CD4-positive, alpha-beta T cell (primary cell): ENCODE measurements around the gene NTRK1. TPM values are rescaled to one million over a fixed set of nuclear protein-coding genes. Genes with fewer than 3 reads are reported as not detected.

Experiments used
- ATAC-seq: fragments of 200-7000 bp; cut with Tn5 transposase; one replicate; pipeline ENCODE4 v1.10.0; 2022; ENCODE audit warnings: mild to moderate bottlenecking; ENCODE audit not compliant: poor library complexity
- CTCF ChIA-PET: fragments of 350-600 bp; sonication (Branson Sonifier 250); formaldehyde crosslinking; loops from one replicate; lab custom pipeline; 2021; ENCODE audit warnings: antibody characterized with exemption, inconsistent platforms; lab: Charles Lee
- POLR2A ChIA-PET: fragments of 350-600 bp; sonication (Branson Sonifier 250); formaldehyde crosslinking; loops from one replicate; lab custom pipeline; 2021; ENCODE audit warnings: antibody characterized with exemption, inconsistent platforms; lab: Charles Lee
- DNase-seq, 14 experiments: peaks; one replicate each; pipeline ENCODE4 v3.0.0-alpha.2; 2013 to 2020; ENCODE audit warnings: mixed read lengths in 2 of 14
- H3K27ac ChIP-seq, 2 donors: one replicate each; pipeline versions ENCODE4 v1.5.1 to v1.7.0; 2013; ENCODE audit warnings: low read length in 2 of 2, low read depth in 1 of 2, mild to moderate bottlenecking in 1 of 2
- H3K27me3 ChIP-seq, 2 experiments: 1 replicate in 1 of 2; 2 replicates in 1 of 2; pipeline versions ENCODE4 v1.6.1 to v1.7.0; 2013; ENCODE audit warnings: low read length in 2 of 2, control low read depth in 1 of 2, mild to moderate bottlenecking in 1 of 2, moderate library complexity in 1 of 2; ENCODE audit not compliant: insufficient read depth in 2 of 2, control insufficient read depth in 1 of 2
- H3K36me3 ChIP-seq: one replicate; pipeline ENCODE4 v1.6.1; 2013; ENCODE audit warnings: low read length, control low read depth; ENCODE audit not compliant: insufficient read depth
- H3K4me1 ChIP-seq: one replicate; pipeline ENCODE4 v1.6.1; 2013; ENCODE audit warnings: low read length, control low read depth; ENCODE audit not compliant: insufficient read depth
- H3K4me3 ChIP-seq: one replicate; pipeline ENCODE4 v1.5.1; 2013; ENCODE audit warnings: mild to moderate bottlenecking, low read length, moderate library complexity
- H3K9me3 ChIP-seq, 2 experiments: 1 replicate in 1 of 2; 2 replicates in 1 of 2; pipeline versions ENCODE4 v1.6.1 to v1.7.0; 2013; ENCODE audit warnings: low read length in 2 of 2, mild to moderate bottlenecking in 2 of 2, control low read depth in 1 of 2, moderate library complexity in 1 of 2; ENCODE audit not compliant: control insufficient read depth in 1 of 2, insufficient read depth in 1 of 2
- H3K27ac Mint-ChIP-seq: one replicate; pipeline ENCODE4 v1.8.0; 2020; ENCODE audit warnings: mixed read lengths
- H3K27me3 Mint-ChIP-seq: one replicate; pipeline ENCODE4 v1.8.0; 2021; ENCODE audit warnings: mixed read lengths
- H3K36me3 Mint-ChIP-seq: one replicate; pipeline ENCODE4 v1.8.0; 2021; ENCODE audit warnings: low read depth, mixed read lengths
- H3K4me1 Mint-ChIP-seq: one replicate; pipeline ENCODE4 v1.8.0; 2021; ENCODE audit warnings: low read depth, mixed read lengths
- H3K4me3 Mint-ChIP-seq: one replicate; pipeline ENCODE4 v1.8.0; 2020; ENCODE audit warnings: mild to moderate bottlenecking, mixed read lengths
- H3K9me3 Mint-ChIP-seq: one replicate; pipeline ENCODE4 v1.8.0; 2020; ENCODE audit warnings: mixed read lengths
- intact Hi-C, 2 experiments: fragments of 100-400 bp; cut with DNase I in 1 of 2; cut with micrococcal nuclease in 1 of 2; formaldehyde crosslinking; loops; one replicate each; pipeline versions ENCODE4 v1.15.1 to v1.9.0; 2023 to 2025; cut with DNase I, micrococcal nuclease
- total RNA-seq, 174 experiments: library from RNA in 2 of 174; stranded (reverse) in 2 of 174; gene quantifications; one replicate each; pipeline ENCODE4 v1.2.3 and lab custom pipeline; 2021 to 2026
- TF ChIP-seq, protein P1 (sequence below): fragments of 200-600 bp; IDR thresholded peaks from one replicate; pipeline ENCODE4 v1.8.0; 2022; ENCODE audit warnings: antibody characterized with exemption, mild to moderate bottlenecking

Gene NTRK1
- total RNA-seq, 2 experiments from 2014 or later: 0.42 to 0.52 TPM

DNA sequence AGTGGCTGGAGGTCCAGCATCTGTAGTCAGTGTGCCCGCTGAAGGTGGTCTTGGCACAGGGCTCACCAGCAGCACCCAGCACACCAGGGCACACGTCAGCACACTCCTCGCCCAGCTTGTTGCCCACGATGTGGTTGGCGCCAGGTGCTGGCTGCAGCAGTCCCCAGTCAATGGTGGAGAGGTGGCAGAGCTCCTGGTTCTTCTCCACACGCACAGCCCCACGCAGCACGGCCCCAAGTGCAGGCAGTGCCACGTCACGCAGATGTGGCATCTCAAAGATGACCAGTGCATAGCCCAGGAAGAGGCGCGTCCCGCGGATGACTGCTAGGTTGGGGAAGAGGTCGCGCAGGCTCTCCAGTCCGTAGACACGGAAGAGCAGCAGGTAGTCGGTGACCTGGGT, 6.9 kb upstream of the NTRK1 start:
- H3K27me3 ChIP-seq: peaks cover 8 to 10% of the 10 kb centered on the region in 2 experiments
- peaks cover 0 to 4% of the 10 kb centered on the region in 2 experiments for H3K9me3 ChIP-seq
- no peak overlapping the region for H3K4me3 ChIP-seq
- Mint-ChIP-seq H3K4me3 (no peak overlapping the region), H3K27me3 (peaks cover 21% of the 10 kb centered on the region), H3K4me1 (peaks cover 13% of the 10 kb centered on the region), H3K27ac (no peak overlapping the region), H3K9me3 (no peaks in the 10 kb centered on the region), H3K36me3 (no peaks in the 10 kb centered on the region)
- H3K4me1 ChIP-seq: peaks cover 6% of the 10 kb centered on the region
- CTCF ChIA-PET: no interaction called here
- no peak overlapping the region for H3K27ac ChIP-seq
- H3K36me3 ChIP-seq: no peaks in the 10 kb centered on the region
- no peak for DNase-seq
- POLR2A ChIA-PET: no interaction called here
- TF ChIP-seq, protein P1, sequence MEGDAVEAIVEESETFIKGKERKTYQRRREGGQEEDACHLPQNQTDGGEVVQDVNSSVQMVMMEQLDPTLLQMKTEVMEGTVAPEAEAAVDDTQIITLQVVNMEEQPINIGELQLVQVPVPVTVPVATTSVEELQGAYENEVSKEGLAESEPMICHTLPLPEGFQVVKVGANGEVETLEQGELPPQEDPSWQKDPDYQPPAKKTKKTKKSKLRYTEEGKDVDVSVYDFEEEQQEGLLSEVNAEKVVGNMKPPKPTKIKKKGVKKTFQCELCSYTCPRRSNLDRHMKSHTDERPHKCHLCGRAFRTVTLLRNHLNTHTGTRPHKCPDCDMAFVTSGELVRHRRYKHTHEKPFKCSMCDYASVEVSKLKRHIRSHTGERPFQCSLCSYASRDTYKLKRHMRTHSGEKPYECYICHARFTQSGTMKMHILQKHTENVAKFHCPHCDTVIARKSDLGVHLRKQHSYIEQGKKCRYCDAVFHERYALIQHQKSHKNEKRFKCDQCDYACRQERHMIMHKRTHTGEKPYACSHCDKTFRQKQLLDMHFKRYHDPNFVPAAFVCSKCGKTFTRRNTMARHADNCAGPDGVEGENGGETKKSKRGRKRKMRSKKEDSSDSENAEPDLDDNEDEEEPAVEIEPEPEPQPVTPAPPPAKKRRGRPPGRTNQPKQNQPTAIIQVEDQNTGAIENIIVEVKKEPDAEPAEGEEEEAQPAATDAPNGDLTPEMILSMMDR: no peak
- no peak for ATAC-seq
- intact Hi-C loops: no loop called here

DNA sequence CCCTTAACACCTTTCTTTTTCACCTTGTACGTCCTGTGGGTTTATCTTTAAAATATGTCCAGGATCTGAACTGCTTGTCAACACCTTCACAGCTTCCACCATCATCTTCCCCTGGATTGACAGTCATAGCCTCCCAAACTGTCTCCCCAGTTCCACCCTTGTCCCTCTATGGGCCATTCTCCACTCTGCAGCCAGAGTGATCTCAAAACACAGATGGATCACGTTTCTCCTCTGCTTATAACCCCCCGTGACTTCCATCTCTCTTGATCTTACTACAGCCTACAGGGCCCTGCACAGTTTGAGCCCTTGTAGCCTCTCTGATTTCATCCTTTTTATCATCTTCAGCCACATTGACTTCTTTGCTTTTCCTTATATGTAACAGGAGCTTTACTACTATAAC, 6.0 kb upstream of the NTRK1 start:
- no peak overlapping the region for H3K4me3 ChIP-seq
- peaks cover 15 to 16% of the 10 kb centered on the region in 2 experiments for H3K27me3 ChIP-seq
- peaks cover 0 to 4% of the 10 kb centered on the region in 2 experiments for H3K9me3 ChIP-seq
- H3K36me3 ChIP-seq: no peaks in the 10 kb centered on the region
- no peak overlapping the region for H3K27ac Mint-ChIP-seq
- peaks cover 6% of the 10 kb centered on the region for H3K4me1 ChIP-seq
- ChIA-PET CTCF (no interaction called here), POLR2A (no interaction called here)
- peaks cover 13% of the 10 kb centered on the region for H3K4me1 Mint-ChIP-seq
- TF ChIP-seq, protein P1: no peak
- peaks cover 27% of the 10 kb centered on the region for H3K27me3 Mint-ChIP-seq
- H3K36me3 Mint-ChIP-seq: no peaks in the 10 kb centered on the region
- ATAC-seq: no peak
- H3K4me3 Mint-ChIP-seq: no peak overlapping the region
- DNase-seq: no peak
- intact Hi-C loops: no loop called here
- no peaks in the 10 kb centered on the region for H3K9me3 Mint-ChIP-seq
- H3K27ac ChIP-seq: no peak overlapping the region

GRCh38 chr1:156856282-156856785, 4.3 kb upstream of the NTRK1 start:
- peaks cover 23% of the 10 kb centered on the region for H3K4me1 ChIP-seq
- no peak for ATAC-seq
- DNase-seq: no peak
- peaks cover 26 to 30% of the 10 kb centered on the region in 2 experiments for H3K27me3 ChIP-seq
- Mint-ChIP-seq H3K27ac (no peak overlapping the region), H3K36me3 (no peaks in the 10 kb centered on the region), H3K4me3 (no peak overlapping the region), H3K27me3 (peaks cover 37% of the 10 kb centered on the region), H3K4me1 (peaks cover 22% of the 10 kb centered on the region), H3K9me3 (no peaks in the 10 kb centered on the region)
- ChIA-PET POLR2A (no interaction called here), CTCF (interaction anchor here (1.0 kb wide), 1 partner anchor 130 kb away, joined by 4 read pairs; no protein-coding TSS in a partner anchor)
- no peaks in the 10 kb centered on the region for H3K36me3 ChIP-seq
- no peak overlapping the region for H3K27ac ChIP-seq
- intact Hi-C loops: no loop called here
- H3K4me3 ChIP-seq: no peak overlapping the region
- peaks cover 0 to 7% of the 10 kb centered on the region in 2 experiments for H3K9me3 ChIP-seq
- TF ChIP-seq, protein P1: no peak
